HG03520 (cell line): Measurements from ENCODE around the gene ARHGEF11.
A peak's percentile ranks its signal among the peaks of the same experiment; 100 is the strongest.
"Not testable (repeated sequence)": the region's sequence is repeated elsewhere in the genome, so short reads cannot be mapped to it uniquely, and the experiment has no call there.

ENCODE experiments used
- ATAC-seq: cut with Tn5 transposase; IDR thresholded peaks from one replicate; pipeline ENCODE4 v1.9.1; 2021; ENCODE audit warnings: mild to moderate bottlenecking, moderate library complexity; ENCODE audit not compliant: unreplicated experiment

Gene ARHGEF11

DNA sequence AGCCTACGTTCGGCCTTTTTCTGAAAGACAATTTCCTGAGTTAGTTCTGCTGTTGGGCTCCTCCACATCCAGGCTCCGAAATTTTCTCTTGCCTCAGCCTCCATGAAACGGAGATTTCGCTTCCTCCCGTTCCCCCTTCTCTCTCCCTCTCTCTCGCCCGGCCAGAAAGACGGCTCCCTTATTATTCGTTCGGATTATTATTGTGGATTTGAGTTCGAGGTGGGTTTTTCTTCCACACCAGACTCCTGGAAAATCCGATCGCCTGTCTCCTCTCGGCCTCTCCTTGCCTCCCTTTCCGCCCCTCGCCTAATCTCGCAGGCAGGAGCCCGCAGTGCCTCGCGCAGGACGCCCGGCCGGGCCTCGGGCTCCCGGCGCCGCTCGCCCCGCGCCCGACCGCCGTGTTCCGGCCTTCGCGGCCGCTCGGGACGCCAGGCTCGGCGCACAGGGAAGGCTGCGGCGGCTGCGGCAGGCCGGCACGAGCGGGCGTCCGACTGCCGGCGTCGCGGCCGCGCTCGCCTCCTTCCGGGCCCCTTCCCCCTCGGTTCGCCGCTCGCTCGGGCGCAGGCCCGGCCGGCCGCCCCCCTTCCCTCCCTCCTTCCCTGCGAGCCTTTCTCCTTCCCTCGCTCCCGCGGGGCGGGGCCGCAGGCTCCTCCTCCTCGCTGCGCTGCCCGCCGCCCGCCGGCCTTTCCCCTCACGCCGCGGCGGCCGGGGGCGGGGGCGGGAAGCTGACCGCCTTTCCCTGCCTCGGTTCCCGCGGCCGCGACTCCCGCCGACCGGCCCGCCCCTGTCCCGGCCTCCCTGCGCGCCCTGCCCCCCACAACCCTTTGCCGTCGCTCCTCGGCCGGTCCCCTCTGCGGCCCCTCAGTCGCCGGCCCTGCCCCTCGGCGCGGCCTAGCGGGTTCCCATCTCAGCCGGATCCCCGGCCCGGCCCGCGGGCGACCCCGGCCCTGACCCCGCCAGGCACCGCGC, at the start of gene ARHGEF11:
TSS of gene ARHGEF11 (minus strand) at position 493 of the 969 bp plus-strand sequence. CDS start 1,412 bp downstream, outside the sequence.
- peak; percentile 61 for ATAC-seq

DNA sequence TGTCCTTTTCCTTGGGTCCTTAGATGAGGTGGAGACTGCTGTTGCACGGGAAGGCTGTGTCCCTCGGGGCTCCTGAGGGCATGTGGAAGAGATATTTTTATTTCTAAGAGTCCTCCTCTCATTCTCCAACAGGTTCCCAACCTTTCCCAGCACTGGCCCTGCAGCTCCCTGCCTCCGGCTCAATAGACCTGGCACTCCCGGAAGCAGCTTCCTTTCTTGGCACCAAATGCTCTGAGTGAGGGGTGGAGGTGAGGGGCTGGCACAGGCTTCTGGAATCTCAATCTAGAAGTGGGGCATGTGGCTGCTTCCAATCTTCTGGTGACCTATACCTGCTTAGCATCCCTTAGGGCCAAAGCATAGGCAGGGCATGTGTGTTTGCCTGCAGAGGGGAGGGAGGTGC, 49.5 kb upstream of the ARHGEF11 start:
- no peak for ATAC-seq

DNA sequence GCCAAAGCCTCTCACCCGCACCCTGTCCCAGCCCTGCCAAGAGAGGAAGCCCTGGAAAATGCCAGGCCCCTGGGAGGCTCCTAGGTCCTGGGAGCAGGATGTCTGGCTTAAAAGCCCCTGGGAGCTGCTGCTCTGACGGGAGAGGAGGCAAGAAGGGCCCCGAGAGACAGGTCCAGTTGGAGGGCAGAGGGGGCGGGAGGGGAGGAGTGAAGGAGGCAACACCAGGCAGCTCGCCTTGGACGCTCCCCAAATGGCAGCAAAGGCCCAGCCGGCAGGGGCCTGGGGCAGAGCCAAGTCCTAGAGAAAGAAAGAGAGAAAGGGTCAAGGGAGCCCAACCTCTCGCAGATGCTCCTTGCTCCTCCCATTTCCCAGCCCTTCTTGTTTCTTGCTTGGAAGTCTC, 47.3 kb upstream of the ARHGEF11 start:
- no peak for ATAC-seq

DNA sequence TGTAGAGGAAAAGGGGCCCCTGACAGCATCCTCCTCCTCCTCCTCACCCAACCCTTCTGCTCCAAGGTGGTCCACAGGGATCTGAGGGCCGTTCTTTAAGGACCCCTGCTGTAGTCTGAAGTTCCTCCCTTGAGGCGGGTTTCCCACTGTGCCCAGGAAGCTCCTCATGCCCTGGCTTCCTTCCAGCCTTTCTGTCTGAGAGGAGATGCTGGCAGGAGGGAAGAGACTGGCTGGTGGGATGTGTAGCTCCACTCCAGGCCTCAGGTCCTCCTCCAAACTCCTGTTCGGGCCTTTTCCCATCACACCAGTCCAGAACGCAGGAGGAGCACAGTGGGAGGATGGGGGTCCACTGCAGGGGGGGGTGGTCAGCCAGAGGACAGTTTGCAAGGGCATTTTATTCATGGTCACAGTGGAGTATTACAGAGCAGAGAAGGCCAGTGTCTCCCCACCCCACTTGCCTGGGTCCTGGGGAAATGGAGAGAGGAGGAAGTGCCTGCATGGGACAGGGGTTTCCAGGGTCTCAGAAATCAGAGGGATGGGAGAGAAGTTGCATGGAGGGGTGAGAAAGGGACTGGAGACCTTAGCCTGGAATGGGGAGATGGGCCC, 46.2 kb upstream of the ARHGEF11 start:
- ATAC-seq = no peak

DNA sequence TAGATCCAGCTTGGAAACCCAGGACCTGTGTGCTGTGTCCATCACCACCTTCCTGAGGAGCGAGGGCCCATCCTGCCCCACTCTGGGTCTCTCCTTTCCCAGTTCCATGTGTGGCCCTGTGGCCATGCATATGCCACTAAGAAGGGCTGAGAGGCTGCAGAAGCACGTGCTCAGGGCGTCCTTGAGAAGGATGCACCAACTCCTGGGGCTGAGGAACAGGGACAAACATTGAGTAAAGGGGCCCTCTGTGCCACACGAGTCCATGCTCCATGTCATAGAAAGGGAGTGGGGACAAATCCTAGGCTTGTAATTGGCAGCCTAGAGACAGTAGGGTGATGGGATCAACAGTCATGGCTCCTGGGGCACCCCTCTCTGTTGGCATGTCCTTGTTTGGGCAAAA, 45.6 kb upstream of the ARHGEF11 start:
- ATAC-seq = no peak

DNA sequence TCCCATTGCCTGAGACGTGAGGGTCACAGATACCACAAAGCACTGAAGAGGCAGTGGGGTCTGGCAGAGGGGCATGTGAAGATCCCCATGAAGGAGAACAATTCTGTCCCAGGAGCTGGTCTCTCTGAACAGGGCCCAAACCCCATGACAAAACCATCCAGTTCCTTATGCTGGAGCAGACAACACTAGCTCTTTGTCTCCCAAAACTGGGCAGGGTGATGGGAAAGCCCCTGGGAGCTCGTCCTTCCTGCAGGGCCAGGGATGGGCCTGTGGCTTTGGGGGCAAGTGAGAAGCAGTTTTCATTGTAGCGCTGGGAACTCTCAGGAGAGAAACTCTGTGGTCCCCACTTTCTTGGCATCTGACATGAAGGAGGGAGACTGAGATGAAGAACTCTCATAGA, 45.2 kb upstream of the ARHGEF11 start:
- ATAC-seq = no peak

DNA sequence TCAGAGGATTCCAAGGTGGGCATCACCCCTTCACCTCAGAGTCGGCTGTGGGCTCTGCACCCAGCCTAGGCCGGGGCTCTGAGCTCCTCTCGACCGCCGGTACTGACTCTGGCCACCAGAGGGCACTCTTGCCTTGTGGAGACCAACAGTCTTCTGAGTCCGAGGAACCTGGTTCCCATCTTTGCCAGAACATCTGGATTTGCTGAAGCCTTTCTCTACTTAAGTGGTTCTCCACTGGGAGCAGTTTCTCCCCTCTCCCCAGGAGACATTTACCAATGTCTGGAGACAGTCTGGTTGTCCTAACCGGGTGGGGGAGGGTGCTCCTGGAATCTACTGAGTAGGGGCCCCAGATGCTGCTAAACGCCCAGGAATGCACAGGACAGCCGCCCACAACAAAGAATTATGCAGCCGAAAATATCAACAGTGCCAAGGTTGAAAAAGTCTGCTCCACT, 44.7 kb upstream of the ARHGEF11 start:
- ATAC-seq = no peak

DNA sequence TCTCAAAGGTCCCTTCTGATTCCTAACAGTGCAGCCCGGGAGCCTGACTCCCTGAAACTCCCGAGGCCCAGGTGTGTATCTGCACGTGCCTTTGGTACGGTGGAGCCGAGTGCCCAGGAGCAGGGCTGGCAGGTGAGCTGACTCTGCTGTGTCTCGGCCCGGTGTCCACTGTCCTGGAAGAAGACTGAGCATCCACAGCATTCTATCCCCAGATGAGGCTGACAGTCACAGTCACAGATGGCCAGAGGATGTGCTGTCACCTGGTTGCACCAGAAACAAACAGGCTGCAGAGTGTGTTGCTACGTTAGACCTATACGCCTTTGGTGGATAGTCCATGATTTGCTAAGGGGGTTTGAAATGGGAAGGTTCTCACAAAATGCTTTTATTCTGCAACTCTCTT, 44.2 kb upstream of the ARHGEF11 start:
- no peak for ATAC-seq

DNA sequence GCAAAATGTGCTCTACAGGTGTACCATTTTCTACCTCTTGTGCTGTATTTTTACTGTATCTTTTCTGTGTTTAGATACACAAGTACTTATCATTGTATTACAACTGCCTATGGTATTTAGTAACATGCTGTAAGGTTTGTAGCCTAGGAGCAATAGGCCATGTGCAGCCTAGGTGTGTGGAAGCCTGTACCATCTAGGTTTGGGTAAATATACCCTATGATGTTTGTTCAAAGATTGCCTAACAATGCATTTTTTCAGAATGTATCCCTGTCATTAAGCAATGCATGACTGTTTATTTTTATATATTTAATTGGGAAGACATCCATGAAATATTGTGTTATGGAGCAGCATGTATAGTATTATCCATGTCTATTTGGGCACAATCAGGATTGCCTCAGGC, 43.1 kb upstream of the ARHGEF11 start:
- no peak for ATAC-seq

GRCh38 chr1:157087030-157087429, 41.5 kb upstream of the ARHGEF11 start:
- ATAC-seq = no peak

- no peak for ATAC-seq
Measured at GRCh38 chr1:157086299-157086698, 40.8 kb upstream of the ARHGEF11 start.

DNA sequence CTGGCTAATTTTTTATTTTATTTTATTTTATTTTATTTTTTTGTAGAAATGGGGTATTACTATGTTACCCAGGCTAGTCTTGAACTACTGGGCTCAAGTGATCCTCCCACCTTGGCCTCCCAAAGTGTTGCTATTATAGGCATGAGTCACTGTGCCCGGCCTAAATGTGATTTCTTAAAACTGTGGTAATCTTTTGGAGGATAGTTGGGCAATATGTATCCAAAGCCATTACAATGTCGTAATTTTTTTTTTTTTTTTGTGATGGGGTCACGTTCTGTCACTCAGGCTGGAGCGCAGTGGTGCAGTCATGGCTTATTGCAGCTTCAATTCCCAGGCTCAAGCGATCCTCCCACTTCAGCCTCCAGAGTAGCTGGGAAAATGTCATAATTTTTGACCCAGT, 39.9 kb upstream of the ARHGEF11 start:
- no peak for ATAC-seq

- no peak for ATAC-seq
Measured at GRCh38 chr1:157084720-157085119, 39.2 kb upstream of the ARHGEF11 start.

- ATAC-seq = no peak
Measured at GRCh38 chr1:157081707-157082106, 36.2 kb upstream of the ARHGEF11 start.

DNA sequence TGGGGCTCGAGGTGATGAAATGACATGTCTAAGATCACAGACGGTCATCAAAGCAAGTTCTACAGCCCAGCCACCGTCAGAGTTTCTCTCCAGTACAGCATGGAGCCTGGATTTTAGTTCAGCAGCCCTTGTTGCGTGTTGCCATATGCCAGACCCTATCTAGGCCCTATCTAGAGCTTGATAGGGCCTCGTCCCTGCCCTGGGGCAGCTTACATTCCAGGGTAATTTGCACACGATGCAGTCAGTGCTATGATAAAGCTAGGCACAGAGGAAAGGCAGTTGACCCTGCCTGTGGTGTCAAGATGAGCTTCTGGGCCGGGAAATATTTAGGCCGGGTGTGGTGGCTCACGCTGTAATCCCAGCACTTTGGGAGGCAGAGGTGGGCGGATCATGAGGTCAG, 35.2 kb upstream of the ARHGEF11 start:
- ATAC-seq = no peak

DNA sequence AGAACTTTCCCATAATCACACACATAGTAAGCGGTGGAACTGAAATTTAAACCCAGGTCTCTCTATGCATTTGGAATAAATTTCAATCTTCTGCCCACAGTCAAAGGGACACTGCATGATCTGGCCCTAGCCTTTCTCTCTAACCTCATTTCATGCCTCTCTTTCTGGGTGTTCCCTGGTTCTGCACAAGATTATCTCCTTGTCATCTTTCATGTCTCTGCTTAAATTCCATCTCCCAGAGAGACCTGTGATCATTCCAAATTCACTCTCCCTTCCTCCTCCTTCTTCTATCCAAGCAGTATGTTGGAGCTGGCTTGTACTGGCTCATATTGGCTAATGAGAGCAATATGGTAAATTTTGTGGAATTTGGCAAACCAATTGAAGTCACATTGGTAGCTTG, 31.9 kb upstream of the ARHGEF11 start:
- ATAC-seq = no peak

DNA sequence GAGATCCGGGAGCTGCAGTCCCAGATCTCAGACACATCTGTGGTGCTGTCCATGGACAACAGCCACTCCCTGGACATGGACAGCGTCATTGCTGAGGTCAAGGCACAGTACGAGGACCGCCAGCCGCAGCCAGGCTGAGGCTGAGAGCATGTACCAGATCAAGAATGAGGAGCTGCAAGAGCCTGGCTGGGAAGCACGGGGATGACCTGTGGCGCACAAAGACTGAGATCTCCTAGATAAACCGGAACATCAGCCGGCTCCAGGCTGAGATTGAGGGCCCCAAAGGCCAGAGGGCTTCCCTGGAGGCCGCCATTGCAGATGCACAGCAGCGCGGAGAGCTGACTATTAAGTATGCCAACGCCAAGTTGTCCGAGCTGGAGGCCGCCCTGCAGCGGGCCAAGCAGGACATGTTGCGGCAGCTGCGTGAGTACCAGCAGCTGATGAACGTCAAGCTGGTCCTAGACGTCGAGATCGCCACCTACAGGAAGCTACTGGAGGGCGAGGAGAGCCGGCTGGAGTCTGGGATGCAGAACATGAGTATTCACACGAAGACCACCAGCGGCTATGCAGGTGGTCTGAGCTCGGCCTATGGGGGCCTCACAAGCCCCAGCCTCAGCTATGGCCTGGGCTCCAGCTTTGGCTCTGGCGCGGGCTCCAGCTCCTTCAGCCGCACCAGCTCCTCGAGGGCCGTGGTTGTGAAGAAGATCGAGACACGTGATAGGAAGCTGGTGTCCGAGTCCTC, 28.6 kb upstream of the ARHGEF11 start:
- ATAC-seq = no peak

DNA sequence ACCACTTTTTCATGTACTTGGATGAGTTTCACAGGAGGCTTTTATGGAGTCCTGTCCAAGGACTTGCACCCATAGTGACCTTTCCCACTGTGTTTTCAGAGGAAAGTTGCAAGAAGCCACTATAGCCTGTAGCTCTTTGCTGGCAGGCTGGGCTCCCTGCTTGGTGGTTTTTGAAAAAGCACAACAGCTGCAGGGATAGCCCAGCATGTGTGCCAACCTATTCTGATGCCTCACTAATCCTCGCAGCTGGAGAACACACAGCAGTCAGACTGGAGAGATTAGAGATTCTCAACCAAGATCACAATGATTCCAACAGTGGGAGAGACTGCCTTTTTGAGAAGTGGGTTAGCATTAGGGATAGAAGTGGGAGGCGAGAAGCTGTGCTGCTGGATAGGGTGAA, 24.1 kb upstream of the ARHGEF11 start:
- no peak for ATAC-seq

DNA sequence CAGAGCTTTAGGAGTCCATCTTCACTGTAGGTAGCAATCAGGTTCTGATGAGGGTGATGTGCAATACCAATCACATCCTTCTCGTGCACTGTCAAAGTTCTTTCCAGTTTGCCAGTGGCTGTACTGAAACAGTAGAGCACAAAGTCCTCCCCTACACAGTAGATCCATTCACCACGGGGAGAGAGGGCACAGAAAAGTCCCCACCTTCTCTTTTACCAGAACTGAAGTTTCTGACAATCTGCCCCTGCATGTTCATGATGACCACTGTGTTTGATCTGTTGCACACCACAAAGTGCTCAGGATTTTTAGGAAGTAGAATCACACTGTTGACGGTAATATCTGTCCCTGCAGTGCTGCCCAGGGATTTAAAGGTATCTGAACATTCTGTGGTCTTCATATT, 13.7 kb upstream of the ARHGEF11 start:
- not testable (repeated sequence) for ATAC-seq

- ATAC-seq = no peak
Measured at GRCh38 chr1:157056269-157056668, 10.7 kb upstream of the ARHGEF11 start.

GRCh38 chr1:157055729-157056128, 10.2 kb upstream of the ARHGEF11 start:
- ATAC-seq = not testable (repeated sequence)
